ENCODE measurements around the gene GPRIN3.

DNA sequence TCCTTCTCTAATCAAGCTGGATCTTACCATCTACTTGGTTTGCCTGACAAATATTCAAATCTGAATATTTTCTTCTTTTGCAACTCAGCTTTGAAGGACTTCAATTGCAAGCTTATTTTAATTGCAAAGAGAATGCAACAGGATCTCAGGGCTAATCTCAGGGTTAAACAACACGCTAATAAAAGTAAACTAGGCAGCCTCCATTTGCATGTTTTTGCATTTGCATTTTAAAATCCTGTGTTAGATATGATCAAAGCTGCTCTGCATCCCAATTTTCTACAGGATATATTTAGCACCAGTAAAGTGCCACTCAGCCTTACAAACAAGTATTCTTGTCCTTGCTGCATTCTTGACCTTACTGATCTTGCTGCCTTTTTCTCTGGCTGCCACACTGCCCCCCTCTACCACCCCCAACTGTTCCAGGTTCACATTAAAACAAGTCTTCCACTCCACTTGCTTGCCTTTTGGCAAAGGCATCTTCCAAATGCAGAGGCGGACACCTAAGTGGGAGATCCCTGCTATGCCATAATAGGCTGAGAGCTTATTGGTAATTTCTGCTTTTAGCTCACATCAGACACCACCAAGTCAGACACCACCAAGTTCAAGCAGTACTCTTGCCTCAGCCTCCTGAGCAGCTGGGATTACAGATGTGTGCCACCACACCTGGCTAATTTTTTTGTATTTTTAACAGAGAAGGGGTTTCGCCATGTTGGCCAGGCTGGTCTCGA lies 48.1 kb downstream of the GPRIN3 start:
- TF ChIP-seq, protein P1, sequence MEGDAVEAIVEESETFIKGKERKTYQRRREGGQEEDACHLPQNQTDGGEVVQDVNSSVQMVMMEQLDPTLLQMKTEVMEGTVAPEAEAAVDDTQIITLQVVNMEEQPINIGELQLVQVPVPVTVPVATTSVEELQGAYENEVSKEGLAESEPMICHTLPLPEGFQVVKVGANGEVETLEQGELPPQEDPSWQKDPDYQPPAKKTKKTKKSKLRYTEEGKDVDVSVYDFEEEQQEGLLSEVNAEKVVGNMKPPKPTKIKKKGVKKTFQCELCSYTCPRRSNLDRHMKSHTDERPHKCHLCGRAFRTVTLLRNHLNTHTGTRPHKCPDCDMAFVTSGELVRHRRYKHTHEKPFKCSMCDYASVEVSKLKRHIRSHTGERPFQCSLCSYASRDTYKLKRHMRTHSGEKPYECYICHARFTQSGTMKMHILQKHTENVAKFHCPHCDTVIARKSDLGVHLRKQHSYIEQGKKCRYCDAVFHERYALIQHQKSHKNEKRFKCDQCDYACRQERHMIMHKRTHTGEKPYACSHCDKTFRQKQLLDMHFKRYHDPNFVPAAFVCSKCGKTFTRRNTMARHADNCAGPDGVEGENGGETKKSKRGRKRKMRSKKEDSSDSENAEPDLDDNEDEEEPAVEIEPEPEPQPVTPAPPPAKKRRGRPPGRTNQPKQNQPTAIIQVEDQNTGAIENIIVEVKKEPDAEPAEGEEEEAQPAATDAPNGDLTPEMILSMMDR (optimal IDR thresholded peaks at IDR 0.05 in 1 of 3, IDR thresholded peaks at IDR 0.05 in 1 of 3, conservative IDR thresholded peaks at IDR 0.05 in 1 of 3; ENCODE audit: extremely low read depth in 1 of 3, insufficient read depth in 2 of 3, low read length in 3 of 3), result no peak
- TF ChIP-seq EZH2 (IDR thresholded peaks at IDR 0.05; ENCODE audit: low read length), result no peak

All from keratinocyte (primary cell).